ENCODE measurements around the gene CEBPG. TPM values are rescaled to one million over a fixed set of nuclear protein-coding genes. Genes with fewer than 3 reads are reported as not detected.

CEBPG gene
- polyA plus RNA-seq, 4 donors = 20.7 to 23.7 (median 23.2) TPM

- no peak for DNase-seq (ENCODE audit: low read depth in 4 of 4, low spot score in 2 of 4)
These were observed 29.9 kb downstream of the CEBPG start for GRCh38 chr19:33403221-33403972.

GRCh38 chr19:33403973-33404304 lies 30.4 kb downstream of the CEBPG start:
- DNase-seq (ENCODE audit: low read depth in 4 of 4, low spot score in 2 of 4) = no peak

GRCh38 chr19:33404506-33405253 lies 31.2 kb downstream of the CEBPG start:
- DNase-seq (ENCODE audit: low read depth in 4 of 4, low spot score in 2 of 4) = no peak

DNA sequence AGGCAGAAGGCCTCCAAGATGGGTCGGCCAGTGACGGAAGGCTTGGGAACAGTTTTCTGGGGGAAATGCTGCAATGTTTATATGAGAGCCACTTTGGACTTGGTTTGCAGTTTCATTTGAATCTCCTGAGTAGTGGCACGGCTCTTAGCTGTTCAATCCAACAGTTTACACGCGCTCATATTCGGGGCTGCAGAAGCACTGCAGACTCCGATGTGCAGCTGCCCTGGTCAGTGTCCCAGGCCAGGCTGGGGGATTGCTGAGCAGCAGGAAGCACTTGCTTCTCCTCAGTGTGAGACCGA lies 31.7 kb downstream of the CEBPG start:
- DNase-seq (ENCODE audit: low read depth in 4 of 4, low spot score in 2 of 4) = no peak

DNA sequence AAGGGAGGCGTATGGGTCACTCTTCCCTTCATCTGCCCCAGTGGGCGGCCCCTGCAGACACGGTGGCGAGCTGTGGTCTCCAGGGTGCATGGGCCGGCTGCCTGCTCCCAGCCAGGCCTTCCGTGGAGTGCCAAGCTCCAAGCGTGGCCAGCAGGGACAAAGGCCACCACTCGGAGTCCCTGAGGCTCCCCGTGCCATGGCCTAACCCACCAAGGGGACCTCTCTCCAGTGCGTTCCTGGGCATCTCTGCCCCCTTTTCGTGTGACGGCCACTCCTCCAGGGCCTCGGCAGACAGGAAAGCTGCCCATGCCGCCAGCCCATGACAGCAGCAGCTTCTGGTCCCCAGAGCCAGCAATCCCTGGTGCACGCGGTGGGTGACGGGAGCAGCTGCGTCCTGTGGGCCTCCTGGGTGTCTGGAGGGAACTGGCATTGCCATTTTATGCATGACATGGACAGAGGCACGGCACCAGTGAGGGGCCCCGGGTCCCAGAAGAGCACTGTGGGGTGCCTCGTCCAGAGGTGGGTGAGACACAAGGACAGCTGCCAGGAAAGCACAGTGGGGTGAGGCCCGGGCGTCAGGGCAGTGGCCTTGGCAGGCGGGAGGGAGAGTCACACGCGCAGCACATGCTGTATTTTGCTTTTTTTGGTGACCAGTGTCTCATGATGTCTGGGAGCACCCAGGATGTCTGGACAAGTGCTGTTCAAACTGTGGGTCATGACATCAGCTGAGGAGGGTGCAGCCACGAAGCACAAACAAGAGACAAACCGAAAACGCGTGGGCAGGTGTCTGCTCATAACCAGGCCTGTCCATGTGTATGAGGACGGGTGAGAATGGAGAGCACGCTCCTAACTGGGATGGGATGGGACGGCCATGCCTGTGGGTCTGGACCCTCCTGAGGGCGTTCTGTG lies 32.3 kb downstream of the CEBPG start:
- no peak for DNase-seq (ENCODE audit: low read depth in 4 of 4, low spot score in 2 of 4)

DNA sequence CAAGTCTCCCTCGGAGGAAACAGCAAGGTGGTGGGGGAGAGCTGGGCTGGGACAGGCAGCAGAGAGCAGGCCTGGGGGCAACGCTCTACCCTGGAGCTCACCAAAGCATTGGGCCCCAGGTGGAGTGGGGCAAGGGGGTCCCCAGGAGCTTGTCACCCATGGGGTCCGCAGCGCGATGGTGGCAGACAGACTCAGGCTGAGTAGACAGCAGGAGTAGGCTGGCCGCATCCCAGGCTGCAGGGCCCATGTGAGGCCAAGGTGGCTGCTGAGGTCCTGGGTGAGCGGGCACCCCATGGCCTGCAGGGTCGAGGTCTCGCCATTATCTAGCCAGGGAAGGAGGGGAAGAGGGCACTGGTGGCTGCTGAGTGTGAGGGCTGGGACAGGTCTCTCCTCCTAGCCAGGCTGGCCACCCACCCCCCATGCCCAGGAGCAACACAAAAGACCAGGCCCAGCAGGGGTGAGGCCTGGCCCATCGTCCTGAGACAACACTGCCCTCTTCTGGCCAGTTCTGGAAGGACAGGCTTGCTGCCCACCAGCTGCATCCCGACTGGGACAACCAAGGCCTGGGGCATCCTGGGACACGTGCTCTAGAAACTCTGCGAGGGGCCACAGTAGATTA lies 33.1 kb downstream of the CEBPG start:
- DNase-seq (ENCODE audit: low read depth in 4 of 4, low spot score in 2 of 4) = no peak

- DNase-seq (ENCODE audit: low read depth in 4 of 4, low spot score in 2 of 4) = no peak
These were observed 33.6 kb downstream of the CEBPG start for GRCh38 chr19:33407140-33407551.

DNA sequence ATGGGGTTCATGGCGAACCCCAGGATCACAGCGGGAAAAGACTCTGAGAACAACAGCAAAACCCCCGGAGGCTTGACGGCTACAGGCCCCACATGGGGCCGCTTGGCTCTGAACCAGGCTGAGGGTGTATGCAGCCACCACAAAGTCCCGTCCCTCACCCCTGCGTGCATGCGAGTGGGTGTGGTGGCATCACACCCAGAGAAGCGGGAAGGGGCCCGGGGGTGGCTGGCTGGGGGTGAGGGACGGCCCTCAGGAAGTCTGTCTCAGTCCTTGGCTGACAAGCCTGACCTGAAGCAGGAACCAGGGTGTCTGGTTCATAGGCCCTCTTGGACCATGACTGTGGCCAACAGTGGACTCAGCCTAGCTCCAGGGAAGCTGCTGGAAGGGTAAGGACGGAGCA lies 34.2 kb downstream of the CEBPG start:
- no peak for DNase-seq (ENCODE audit: low read depth in 4 of 4, low spot score in 2 of 4)

DNA sequence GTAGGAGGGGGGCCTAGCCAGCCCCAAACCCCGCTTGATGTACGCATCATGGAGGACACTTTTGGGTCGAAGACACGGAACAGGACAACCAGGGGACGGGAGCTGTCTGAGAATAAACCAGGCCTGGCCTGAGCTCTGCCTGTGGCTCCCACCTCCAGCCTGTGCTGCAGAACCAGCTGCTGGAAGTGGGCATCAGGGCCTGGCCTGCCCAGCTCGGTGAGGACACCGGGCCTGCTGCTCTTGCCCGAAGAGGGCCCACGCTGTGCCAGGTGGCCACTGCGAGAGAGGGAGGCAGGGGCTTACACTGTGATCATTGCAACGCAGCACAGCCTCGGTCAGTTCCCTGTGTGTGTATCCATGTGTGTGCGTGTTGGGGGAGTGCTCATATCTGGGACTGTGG lies 34.6 kb downstream of the CEBPG start:
- no peak for DNase-seq (ENCODE audit: low read depth in 4 of 4, low spot score in 2 of 4)

DNA sequence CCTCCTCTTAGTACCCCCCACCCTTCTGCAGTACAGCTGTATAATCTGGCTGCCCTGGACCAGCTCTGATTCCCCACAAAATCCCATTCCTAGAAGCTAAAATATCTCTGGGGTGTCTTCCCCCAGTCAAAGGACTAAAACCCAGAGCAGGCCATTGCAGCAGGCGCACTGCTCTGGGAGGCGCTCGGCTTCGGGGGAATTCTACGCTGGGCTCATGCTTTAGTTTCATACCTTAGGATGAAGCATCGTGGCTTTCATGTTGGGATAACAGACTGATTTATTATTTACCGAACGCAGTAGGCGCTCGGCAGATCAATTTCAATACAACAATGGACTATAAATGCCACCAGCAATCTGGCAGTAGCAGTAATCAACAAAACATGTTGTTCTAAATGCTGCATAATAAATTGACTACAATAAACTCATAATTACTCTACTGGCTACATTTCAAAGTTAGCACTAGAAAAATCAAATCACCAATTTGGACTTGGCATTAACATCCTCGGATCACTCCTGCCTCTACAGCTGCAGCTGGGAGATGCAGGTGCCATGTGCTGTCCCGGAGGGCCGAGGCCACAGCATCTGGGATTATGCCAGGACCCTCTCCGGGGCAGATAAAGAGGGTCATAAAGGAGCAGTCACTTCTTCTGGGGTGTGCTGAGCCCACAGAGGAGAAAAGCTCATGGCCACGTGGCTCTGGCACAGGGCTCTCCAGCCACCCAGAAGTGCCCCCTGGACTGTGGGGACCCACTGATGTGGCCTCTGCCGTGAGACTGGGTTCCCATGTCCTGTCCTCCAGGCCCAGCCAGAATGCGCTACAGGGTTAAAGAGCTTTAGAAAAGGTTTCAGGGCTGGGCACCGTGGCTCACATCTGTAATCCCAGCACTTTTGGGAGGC lies 35.3 kb downstream of the CEBPG start:
- DNase-seq (ENCODE audit: low read depth in 4 of 4, low spot score in 2 of 4) = no peak

- no peak for DNase-seq (ENCODE audit: low read depth in 4 of 4, low spot score in 2 of 4)
These were observed 36.6 kb downstream of the CEBPG start for GRCh38 chr19:33409906-33410685.

- no peak for DNase-seq (ENCODE audit: low read depth in 4 of 4, low spot score in 2 of 4)
These were observed 37.4 kb downstream of the CEBPG start for GRCh38 chr19:33410915-33411401.

DNA sequence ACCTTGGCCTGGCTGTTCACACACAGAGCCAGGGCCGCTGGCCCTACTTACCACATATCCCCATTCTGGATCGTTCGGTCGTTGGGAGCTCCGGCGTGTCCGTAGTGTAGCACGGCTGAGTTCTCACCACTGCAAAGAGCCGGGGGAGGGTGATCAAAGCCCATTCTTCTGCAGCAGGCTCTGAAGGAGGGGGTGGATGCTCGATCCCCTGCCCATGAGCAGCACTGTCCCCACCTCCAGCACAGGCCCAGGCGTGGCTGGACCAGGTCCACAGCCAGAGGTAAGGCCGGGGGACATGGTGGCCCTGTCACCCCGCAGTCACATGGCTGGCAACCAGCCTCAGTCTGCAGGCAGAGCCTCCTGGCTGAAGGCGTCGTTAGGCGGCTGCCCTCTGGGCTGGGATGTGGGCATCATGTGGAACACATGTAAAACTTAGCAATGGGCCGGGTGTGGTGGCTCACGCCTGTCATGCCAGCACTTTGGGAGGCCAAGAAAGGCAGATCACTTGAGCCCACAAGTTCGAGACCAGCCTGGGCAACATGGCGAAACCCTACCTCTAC lies 38.2 kb downstream of the CEBPG start:
- no peak for DNase-seq (ENCODE audit: low read depth in 4 of 4, low spot score in 2 of 4)

GRCh38 chr19:33412601-33413425 lies 39.3 kb downstream of the CEBPG start:
- DNase-seq (ENCODE audit: low read depth in 4 of 4, low spot score in 2 of 4) = no peak

GRCh38 chr19:33413426-33413725 lies 39.9 kb downstream of the CEBPG start:
- no peak for DNase-seq (ENCODE audit: low read depth in 4 of 4, low spot score in 2 of 4)

GRCh38 chr19:33413868-33414666 lies 40.6 kb downstream of the CEBPG start:
- DNase-seq (ENCODE audit: low read depth in 4 of 4, low spot score in 2 of 4) = no peak
